Measurements from ENCODE around the gene PLEKHH2.

The PLEKHH2 gene

GRCh38 chr2:43764086-43764705 lies 127.1 kb downstream of the PLEKHH2 start:
- no peaks in the 10 kb centered on the region for H3K4me1 ChIP-seq (ENCODE audit: control insufficient read depth, insufficient read depth, low read length)

GRCh38 chr2:43766006-43766405 lies 128.9 kb downstream of the PLEKHH2 start:
- Histone ChIP-seq H3K27me3 (ENCODE audit: control insufficient read depth, insufficient read depth, low read length) (no peaks in the 10 kb centered on the region), H3K9ac (ENCODE audit: low read depth, low read length) (no peak overlapping the region), H3K36me3 (ENCODE audit: control insufficient read depth, insufficient read depth, low read length) (no peaks in the 10 kb centered on the region), H3K4me3 (ENCODE audit: low read depth, low read length) (no peak overlapping the region), H3K9me3 (ENCODE audit: control insufficient read depth, insufficient read depth, low read length) (no peaks in the 10 kb centered on the region), H3K4me1 (ENCODE audit: control insufficient read depth, insufficient read depth, low read length) (no peaks in the 10 kb centered on the region), H3K27ac (ENCODE audit: low read depth, low read length) (no peak overlapping the region)

More at GRCh38 chr2:43764086-43764705, 127.1 kb downstream of the PLEKHH2 start:
- Histone ChIP-seq H3K9ac (ENCODE audit: low read depth, low read length) (no peak overlapping the region), H3K27ac (ENCODE audit: low read depth, low read length) (no peak overlapping the region), H3K4me3 (ENCODE audit: low read depth, low read length) (no peak overlapping the region), H3K9me3 (ENCODE audit: control insufficient read depth, insufficient read depth, low read length) (no peaks in the 10 kb centered on the region), H3K36me3 (ENCODE audit: control insufficient read depth, insufficient read depth, low read length) (no peaks in the 10 kb centered on the region), H3K27me3 (ENCODE audit: control insufficient read depth, insufficient read depth, low read length) (no peaks in the 10 kb centered on the region)

- Histone ChIP-seq H3K27ac (ENCODE audit: low read depth, low read length) (peak within 1 kb of the TSS; percentile 90), H3K4me3 (ENCODE audit: low read depth, low read length) (peak within 1 kb of the TSS; percentile 97), H3K4me1 (ENCODE audit: control insufficient read depth, insufficient read depth, low read length) (peaks cover 9% of the 10 kb centered on the region; the same call in 1 of the 2 replicates), H3K27me3 (ENCODE audit: control insufficient read depth, insufficient read depth, low read length) (no peaks in the 10 kb centered on the region), H3K9me3 (ENCODE audit: control insufficient read depth, insufficient read depth, low read length) (no peaks in the 10 kb centered on the region), H3K9ac (ENCODE audit: low read depth, low read length) (peak within 1 kb of the TSS; percentile 70), H3K36me3 (ENCODE audit: control insufficient read depth, insufficient read depth, low read length) (no peaks in the 10 kb centered on the region)
Observed at GRCh38 chr2:43773876-43774613, 137.0 kb downstream of the PLEKHH2 start, which contains the start of gene DYNC2LI1. Gene DYNC2LI1, plus strand, starts transcription at chr2:43774039. Its CDS starts 100 bp downstream, at chr2:43774139.

- H3K36me3 ChIP-seq (ENCODE audit: control insufficient read depth, insufficient read depth, low read length), result no peaks in the 10 kb centered on the region
- peaks cover 9% of the 10 kb centered on the region; the same call in 1 of the 2 replicates for H3K4me1 ChIP-seq (ENCODE audit: control insufficient read depth, insufficient read depth, low read length)
- peak overlapping the region; percentile 97 for H3K4me3 ChIP-seq (ENCODE audit: low read depth, low read length)
- no peak overlapping the region for H3K9ac ChIP-seq (ENCODE audit: low read depth, low read length)
- H3K27me3 ChIP-seq (ENCODE audit: control insufficient read depth, insufficient read depth, low read length), result no peaks in the 10 kb centered on the region
- H3K9me3 ChIP-seq (ENCODE audit: control insufficient read depth, insufficient read depth, low read length), result no peaks in the 10 kb centered on the region
- no peak overlapping the region for H3K27ac ChIP-seq (ENCODE audit: low read depth, low read length)
Observed at GRCh38 chr2:43774617-43775016, 137.6 kb downstream of the PLEKHH2 start.

GRCh38 chr2:43776324-43776723 lies 139.3 kb downstream of the PLEKHH2 start:
- Histone ChIP-seq H3K27me3 (ENCODE audit: control insufficient read depth, insufficient read depth, low read length) (no peaks in the 10 kb centered on the region), H3K36me3 (ENCODE audit: control insufficient read depth, insufficient read depth, low read length) (no peaks in the 10 kb centered on the region), H3K27ac (ENCODE audit: low read depth, low read length) (no peak overlapping the region), H3K9me3 (ENCODE audit: control insufficient read depth, insufficient read depth, low read length) (no peaks in the 10 kb centered on the region), H3K9ac (ENCODE audit: low read depth, low read length) (no peak overlapping the region), H3K4me1 (ENCODE audit: control insufficient read depth, insufficient read depth, low read length) (peaks cover 9% of the 10 kb centered on the region; the same call in 1 of the 2 replicates), H3K4me3 (ENCODE audit: low read depth, low read length) (no peak overlapping the region)

- Histone ChIP-seq H3K9ac (ENCODE audit: low read depth, low read length) (no peak overlapping the region), H3K9me3 (ENCODE audit: control insufficient read depth, insufficient read depth, low read length) (no peaks in the 10 kb centered on the region), H3K4me1 (ENCODE audit: control insufficient read depth, insufficient read depth, low read length) (peaks cover 9% of the 10 kb centered on the region; the same call in 1 of the 2 replicates), H3K36me3 (ENCODE audit: control insufficient read depth, insufficient read depth, low read length) (no peaks in the 10 kb centered on the region), H3K27me3 (ENCODE audit: control insufficient read depth, insufficient read depth, low read length) (no peaks in the 10 kb centered on the region), H3K27ac (ENCODE audit: low read depth, low read length) (no peak overlapping the region), H3K4me3 (ENCODE audit: low read depth, low read length) (no peak overlapping the region)
Observed at GRCh38 chr2:43777306-43777926, 140.4 kb downstream of the PLEKHH2 start.

- no peak overlapping the region for H3K9ac ChIP-seq (ENCODE audit: low read depth, low read length)
- H3K9me3 ChIP-seq (ENCODE audit: control insufficient read depth, insufficient read depth, low read length), result no peaks in the 10 kb centered on the region
- H3K4me1 ChIP-seq (ENCODE audit: control insufficient read depth, insufficient read depth, low read length), result peaks cover 9% of the 10 kb centered on the region; the same call in 1 of the 2 replicates
- no peak overlapping the region for H3K27ac ChIP-seq (ENCODE audit: low read depth, low read length)
- no peaks in the 10 kb centered on the region for H3K36me3 ChIP-seq (ENCODE audit: control insufficient read depth, insufficient read depth, low read length)
- no peaks in the 10 kb centered on the region for H3K27me3 ChIP-seq (ENCODE audit: control insufficient read depth, insufficient read depth, low read length)
- no peak overlapping the region for H3K4me3 ChIP-seq (ENCODE audit: low read depth, low read length)
Observed at GRCh38 chr2:43778233-43778632, 141.2 kb downstream of the PLEKHH2 start.

GRCh38 chr2:43787895-43788294 lies 150.8 kb downstream of the PLEKHH2 start:
- Histone ChIP-seq H3K9me3 (ENCODE audit: control insufficient read depth, insufficient read depth, low read length) (no peaks in the 10 kb centered on the region), H3K27ac (ENCODE audit: low read depth, low read length) (no peak overlapping the region), H3K4me3 (ENCODE audit: low read depth, low read length) (no peak overlapping the region), H3K36me3 (ENCODE audit: control insufficient read depth, insufficient read depth, low read length) (no peaks in the 10 kb centered on the region; the same call in 1 of the 2 replicates), H3K27me3 (ENCODE audit: control insufficient read depth, insufficient read depth, low read length) (no peaks in the 10 kb centered on the region), H3K9ac (ENCODE audit: low read depth, low read length) (no peak overlapping the region), H3K4me1 (ENCODE audit: control insufficient read depth, insufficient read depth, low read length) (no peaks in the 10 kb centered on the region)

- H3K27me3 ChIP-seq (ENCODE audit: control insufficient read depth, insufficient read depth, low read length), result no peaks in the 10 kb centered on the region
- H3K27ac ChIP-seq (ENCODE audit: low read depth, low read length), result no peak overlapping the region
- no peaks in the 10 kb centered on the region for H3K9me3 ChIP-seq (ENCODE audit: control insufficient read depth, insufficient read depth, low read length)
- H3K4me1 ChIP-seq (ENCODE audit: control insufficient read depth, insufficient read depth, low read length), result no peaks in the 10 kb centered on the region
- H3K4me3 ChIP-seq (ENCODE audit: low read depth, low read length), result no peak overlapping the region
- no peak overlapping the region for H3K9ac ChIP-seq (ENCODE audit: low read depth, low read length)
- no peaks in the 10 kb centered on the region; the same call in 1 of the 2 replicates for H3K36me3 ChIP-seq (ENCODE audit: control insufficient read depth, insufficient read depth, low read length)
Observed at GRCh38 chr2:43788646-43789045, 151.6 kb downstream of the PLEKHH2 start.

- Histone ChIP-seq H3K36me3 (ENCODE audit: control insufficient read depth, insufficient read depth, low read length) (no peaks in the 10 kb centered on the region; the same call in 1 of the 2 replicates), H3K27me3 (ENCODE audit: control insufficient read depth, insufficient read depth, low read length) (no peaks in the 10 kb centered on the region), H3K4me1 (ENCODE audit: control insufficient read depth, insufficient read depth, low read length) (no peaks in the 10 kb centered on the region), H3K4me3 (ENCODE audit: low read depth, low read length) (no peak overlapping the region), H3K27ac (ENCODE audit: low read depth, low read length) (no peak overlapping the region), H3K9ac (ENCODE audit: low read depth, low read length) (no peak overlapping the region), H3K9me3 (ENCODE audit: control insufficient read depth, insufficient read depth, low read length) (no peaks in the 10 kb centered on the region)
Observed at GRCh38 chr2:43790147-43790546, 153.1 kb downstream of the PLEKHH2 start.
